OCI-LY1 (cell line): Measurements from ENCODE around the gene AGAP9.
"Not testable (repeated sequence)": the region's sequence is repeated elsewhere in the genome, so short reads cannot be mapped to it uniquely, and the experiment has no call there.

Experiments used
- H2AFZ ChIP-seq: fragments of 200-600 bp; sonication (generic), shearing (Covaris generic); 2 replicates; pipeline ENCODE4 v1.6.0; 2014; ENCODE audit warnings: antibody characterized with exemption, mild to moderate bottlenecking, low read length
- H3F3A ChIP-seq: fragments of 200-600 bp; sonication (generic), shearing (Covaris generic); 2 replicates; pipeline ENCODE4 v1.6.0; 2014; ENCODE audit warnings: mild to moderate bottlenecking, antibody characterized with exemption, low read length, moderate library complexity; ENCODE audit not compliant: insufficient read depth
- H3K27ac ChIP-seq: fragments of 200-600 bp; sonication (generic); 2 replicates; pipeline ENCODE4 v1.5.1; 2014; ENCODE audit warnings: low read length, mixed run types, mild to moderate bottlenecking, low read depth; ENCODE audit not compliant: poor library complexity, severe bottlenecking
- H3K27me3 ChIP-seq: fragments of 200-600 bp; sonication (generic); 2 replicates; pipeline ENCODE4 v1.6.0; 2014; ENCODE audit warnings: antibody characterized with exemption, mild to moderate bottlenecking, low read length, moderate library complexity; ENCODE audit not compliant: insufficient read depth
- H3K36me3 ChIP-seq: fragments of 200-600 bp; sonication (generic); 2 replicates; pipeline ENCODE4 v1.6.1; 2014; ENCODE audit warnings: mild to moderate bottlenecking, antibody characterized with exemption, low read length, moderate library complexity, mixed read lengths; ENCODE audit not compliant: insufficient read depth
- H3K4me1 ChIP-seq: fragments of 200-600 bp; sonication (generic); 2 replicates; pipeline ENCODE4 v1.5.1; 2014; ENCODE audit warnings: mild to moderate bottlenecking, low read length, moderate library complexity; ENCODE audit not compliant: insufficient read depth, severe bottlenecking
- H3K4me2 ChIP-seq: fragments of 200-600 bp; sonication (generic), shearing (Covaris generic); 2 replicates; pipeline ENCODE4 v1.6.1; 2014; ENCODE audit warnings: low read length
- H3K4me3 ChIP-seq: fragments of 200-600 bp; sonication (generic); 2 replicates; pipeline ENCODE4 v1.5.1; 2014; ENCODE audit warnings: low read length, low read depth, mild to moderate bottlenecking, mixed read lengths; ENCODE audit not compliant: poor library complexity, severe bottlenecking
- H3K79me2 ChIP-seq: fragments of 200-600 bp; shearing (Covaris generic); 2 replicates; pipeline ENCODE4 v1.6.1; 2016; ENCODE audit warnings: mixed run types, low read length, mixed read lengths; ENCODE audit not compliant: insufficient read depth
- H3K9ac ChIP-seq: fragments of 200-600 bp; sonication (generic), shearing (Covaris generic); 2 replicates; pipeline ENCODE4 v1.6.1; 2014; ENCODE audit warnings: mild to moderate bottlenecking, low read length, mixed read lengths
- H3K9me2 ChIP-seq: fragments of 200-600 bp; sonication (generic), shearing (Covaris generic); 2 replicates; pipeline ENCODE4 v1.6.1; 2014; ENCODE audit warnings: low read depth, mild to moderate bottlenecking, low read length, mixed read lengths
- H3K9me3 ChIP-seq: fragments of 200-600 bp; shearing (Covaris generic); 2 replicates; pipeline ENCODE4 v1.6.1; 2014; ENCODE audit warnings: low read length, mixed read lengths
- H4K20me1 ChIP-seq: fragments of 200-600 bp; sonication (generic), shearing (Covaris generic); 2 replicates; pipeline ENCODE4 v1.6.0; 2016; ENCODE audit warnings: mild to moderate bottlenecking, low read length; ENCODE audit not compliant: insufficient read depth

AGAP9 gene

DNA sequence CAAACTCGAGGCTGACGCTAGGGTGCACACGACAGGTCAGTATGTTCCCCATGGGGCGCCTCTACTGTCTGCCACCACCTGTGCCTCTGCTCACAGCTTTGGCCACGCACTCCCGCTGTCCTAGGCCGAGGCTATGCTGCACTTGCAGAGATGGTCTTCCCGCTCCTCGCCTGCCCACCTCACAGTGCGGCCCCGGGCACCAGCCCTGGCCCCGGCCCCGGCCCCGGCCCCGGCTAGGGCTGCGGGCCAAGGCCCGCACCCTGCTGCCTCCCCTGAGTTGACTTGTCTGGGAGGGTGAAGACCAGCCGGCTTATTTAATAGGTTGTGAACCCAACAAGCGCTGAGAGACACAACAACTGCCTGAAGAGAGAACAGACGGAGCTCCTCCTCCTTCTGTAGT, at the start of gene AGAP9:
Gene AGAP9 (minus strand): TSS at position 164 of the 400 bp plus-strand sequence. CDS start 112 bp downstream, at position 52.
- H3K27me3 ChIP-seq, H3K36me3 ChIP-seq, H3K27ac ChIP-seq, H3K9me2 ChIP-seq, H3K4me1 ChIP-seq, H3K4me3 ChIP-seq, H3F3A ChIP-seq, H3K4me2 ChIP-seq, H3K79me2 ChIP-seq, H3K9ac ChIP-seq, H3K9me3 ChIP-seq, H2AFZ ChIP-seq, H4K20me1 ChIP-seq: not testable (repeated sequence)

DNA sequence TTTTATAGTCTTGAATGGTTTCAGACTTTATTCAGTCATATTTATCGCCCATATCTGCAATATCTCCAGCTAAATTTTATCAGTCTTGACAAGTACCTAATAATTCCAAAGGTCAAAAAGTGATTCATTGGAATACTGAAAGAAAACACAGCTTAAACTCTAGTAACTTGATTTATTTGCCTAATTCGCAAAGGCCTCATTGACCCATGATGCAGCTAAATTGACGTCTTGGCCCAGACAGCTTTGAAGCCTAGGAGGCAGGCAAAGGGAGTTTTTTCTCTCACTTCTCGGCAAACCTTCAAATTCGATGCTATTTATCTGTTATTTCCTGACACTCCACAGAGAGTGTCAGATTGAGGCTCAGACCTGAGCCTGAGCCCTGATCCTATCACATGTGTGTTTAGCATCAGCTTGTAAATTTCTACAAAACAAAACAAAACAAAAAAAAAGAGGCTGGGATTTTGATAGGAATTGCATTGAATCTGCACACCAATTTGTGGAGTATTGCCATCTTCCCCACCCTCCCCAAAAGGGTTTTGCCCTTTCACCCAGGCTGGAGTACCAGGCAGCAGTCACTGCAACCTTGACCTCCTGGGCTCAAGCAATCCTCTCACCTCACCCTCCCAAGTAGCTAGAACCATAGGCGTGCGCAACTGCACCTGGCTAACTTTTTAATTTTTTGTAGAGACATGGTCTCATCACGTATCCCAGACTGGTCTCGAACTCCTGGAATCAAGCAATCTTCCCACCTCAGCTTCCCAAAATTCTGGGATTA, 47.9 kb upstream of the AGAP9 start:
- H3K27ac ChIP-seq, H3F3A ChIP-seq, H3K9me3 ChIP-seq, H4K20me1 ChIP-seq, H3K9me2 ChIP-seq, H3K79me2 ChIP-seq, H3K9ac ChIP-seq, H3K4me1 ChIP-seq, H3K36me3 ChIP-seq, H2AFZ ChIP-seq, H3K4me2 ChIP-seq, H3K27me3 ChIP-seq, H3K4me3 ChIP-seq: not testable (repeated sequence)

DNA sequence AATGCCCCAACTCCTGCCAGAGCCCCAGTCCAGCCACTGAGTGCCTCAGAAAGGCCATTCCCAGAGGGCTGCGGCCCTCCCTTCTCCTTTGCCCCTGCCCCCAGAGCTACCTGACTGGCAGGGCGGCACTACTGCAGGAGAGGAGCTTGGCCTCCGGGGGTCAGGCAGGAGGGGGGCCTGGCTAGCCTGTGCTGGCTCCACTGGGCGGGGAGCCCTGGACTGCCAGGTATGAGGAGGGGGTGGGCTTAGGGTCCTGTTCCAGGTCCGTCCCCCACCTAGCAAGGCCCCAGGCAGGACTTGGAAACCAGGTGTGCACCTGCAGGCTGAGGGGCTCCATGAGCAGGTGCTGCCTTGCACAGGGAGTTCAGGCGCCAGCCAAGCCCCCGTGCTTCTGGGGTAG, 43.3 kb upstream of the AGAP9 start:
- not testable (repeated sequence) for H3K4me2 ChIP-seq, H4K20me1 ChIP-seq

DNA sequence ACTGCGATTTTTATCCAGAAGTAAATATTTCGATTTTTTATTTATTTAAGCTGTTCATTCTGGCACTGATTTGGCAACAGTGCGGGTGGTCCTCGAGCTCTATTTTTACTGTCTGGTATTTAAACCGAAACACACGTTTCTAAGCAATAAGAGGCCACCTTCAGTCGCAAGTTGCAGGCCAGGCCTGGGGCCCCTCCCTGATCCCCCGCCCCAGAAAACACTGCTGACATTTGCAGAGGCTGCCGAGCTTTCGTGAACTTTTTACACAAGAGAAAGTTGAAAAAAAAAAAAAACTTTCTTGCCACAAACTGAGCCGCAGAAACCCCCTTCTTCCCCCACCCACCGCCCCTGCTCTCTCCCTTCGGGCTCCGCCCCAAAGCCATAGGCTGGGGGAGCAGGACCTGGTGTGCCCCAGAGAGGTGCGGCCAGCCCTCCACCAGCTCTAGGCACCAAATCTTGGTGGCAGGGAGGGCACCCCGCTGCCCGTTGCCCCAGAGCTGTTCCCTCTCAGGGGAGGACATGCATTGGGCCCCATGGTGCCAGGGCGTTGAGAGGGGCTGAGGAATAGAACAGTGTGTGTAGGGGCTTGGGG, 42.8 kb upstream of the AGAP9 start:
- not testable (repeated sequence) for H3K27ac ChIP-seq, H4K20me1 ChIP-seq, H3K9me2 ChIP-seq, H3K9ac ChIP-seq, H3K4me1 ChIP-seq, H3F3A ChIP-seq, H3K4me2 ChIP-seq, H3K36me3 ChIP-seq, H3K79me2 ChIP-seq, H3K27me3 ChIP-seq, H3K4me3 ChIP-seq, H3K9me3 ChIP-seq, H2AFZ ChIP-seq

More for the DNA sequence above, 43.3 kb upstream of the AGAP9 start:
- not testable (repeated sequence) for H3K36me3 ChIP-seq, H3K9me3 ChIP-seq, H2AFZ ChIP-seq, H3K4me1 ChIP-seq, H3K9ac ChIP-seq, H3K27me3 ChIP-seq, H3K4me3 ChIP-seq, H3K27ac ChIP-seq, H3K9me2 ChIP-seq, H3F3A ChIP-seq, H3K79me2 ChIP-seq

DNA sequence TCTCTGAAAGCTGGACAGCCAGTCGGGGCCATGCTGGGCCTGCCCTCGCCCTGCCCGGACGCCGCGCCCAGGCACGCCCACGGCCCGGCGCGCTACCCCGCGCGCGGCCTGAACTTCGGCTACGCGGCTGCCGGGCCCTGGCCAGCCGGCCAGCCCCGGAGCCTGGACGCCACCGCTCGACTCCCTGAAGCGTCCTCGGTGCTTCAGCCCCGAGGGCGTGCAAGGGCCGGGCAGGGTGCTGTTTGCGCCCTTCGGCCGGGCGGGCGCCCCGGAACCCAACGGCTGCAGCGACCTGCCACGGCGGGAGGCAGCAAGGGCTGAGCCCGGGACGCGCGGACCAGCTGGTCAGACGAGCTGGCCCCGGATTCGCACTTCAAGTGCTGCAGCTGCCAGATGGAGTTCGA, 42.1 kb upstream of the AGAP9 start:
- not testable (repeated sequence) for H3K4me1 ChIP-seq, H3K4me2 ChIP-seq, H2AFZ ChIP-seq, H3F3A ChIP-seq, H3K79me2 ChIP-seq, H3K4me3 ChIP-seq, H3K9ac ChIP-seq, H3K36me3 ChIP-seq, H3K9me3 ChIP-seq, H3K27ac ChIP-seq, H3K27me3 ChIP-seq, H3K9me2 ChIP-seq, H4K20me1 ChIP-seq

DNA sequence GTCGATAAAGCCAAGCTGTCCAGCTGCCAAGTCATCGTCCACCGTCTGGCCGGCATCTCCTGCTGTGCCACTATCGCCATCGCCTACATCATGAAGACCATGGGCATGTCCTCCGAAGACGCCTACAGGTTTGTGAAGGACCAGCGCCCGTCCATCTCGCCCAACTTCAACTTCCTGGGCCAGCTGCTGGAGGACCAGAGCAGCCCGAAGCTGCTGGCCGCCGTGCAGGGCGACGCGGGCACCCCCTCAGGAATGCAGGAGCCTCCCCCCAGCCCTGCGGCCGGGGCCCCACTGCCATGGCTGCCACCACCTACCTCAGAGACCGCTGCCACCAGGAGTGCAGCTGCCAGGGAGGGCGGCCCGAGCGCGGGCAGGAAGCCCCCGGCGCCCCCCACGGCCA, 41.5 kb upstream of the AGAP9 start:
- not testable (repeated sequence) for H3F3A ChIP-seq, H2AFZ ChIP-seq, H3K79me2 ChIP-seq, H3K9me2 ChIP-seq, H3K27ac ChIP-seq, H3K27me3 ChIP-seq, H3K36me3 ChIP-seq, H4K20me1 ChIP-seq, H3K4me2 ChIP-seq, H3K4me3 ChIP-seq, H3K4me1 ChIP-seq, H3K9me3 ChIP-seq, H3K9ac ChIP-seq

DNA sequence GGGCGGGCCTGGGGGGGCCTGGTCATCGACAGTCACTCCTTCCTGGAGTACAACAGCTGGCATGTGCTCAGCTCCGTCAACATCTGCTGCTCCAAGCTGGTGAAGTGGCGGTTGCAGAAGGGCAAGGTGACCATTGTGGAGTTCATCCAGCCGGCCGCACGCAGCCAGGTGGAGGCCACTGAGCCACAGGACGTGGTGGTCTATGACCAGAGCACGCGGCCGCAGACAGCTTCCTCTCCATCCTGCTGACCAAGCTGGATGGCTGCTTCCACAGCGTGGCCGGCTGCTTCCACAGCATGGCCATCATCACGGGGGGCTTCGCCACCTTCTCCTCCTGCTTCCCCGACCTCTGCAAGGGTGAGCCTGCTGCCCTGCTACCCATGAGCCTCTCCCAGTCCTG, 40.9 kb upstream of the AGAP9 start:
- H2AFZ ChIP-seq, H3K9me3 ChIP-seq, H3K36me3 ChIP-seq, H3K4me3 ChIP-seq, H3K27me3 ChIP-seq, H3K4me1 ChIP-seq, H3K9me2 ChIP-seq, H3K27ac ChIP-seq, H3F3A ChIP-seq, H3K9ac ChIP-seq, H3K79me2 ChIP-seq, H3K4me2 ChIP-seq, H4K20me1 ChIP-seq: not testable (repeated sequence)
